Cortex of kidney (tissue), 1 donor: ENCODE results near the gene EHMT1.

Source experiments
- DNase-seq: peaks from one replicate; lab custom pipeline; 2025; lab: John Stamatoyannopoulos, UW

Gene EHMT1

DNA sequence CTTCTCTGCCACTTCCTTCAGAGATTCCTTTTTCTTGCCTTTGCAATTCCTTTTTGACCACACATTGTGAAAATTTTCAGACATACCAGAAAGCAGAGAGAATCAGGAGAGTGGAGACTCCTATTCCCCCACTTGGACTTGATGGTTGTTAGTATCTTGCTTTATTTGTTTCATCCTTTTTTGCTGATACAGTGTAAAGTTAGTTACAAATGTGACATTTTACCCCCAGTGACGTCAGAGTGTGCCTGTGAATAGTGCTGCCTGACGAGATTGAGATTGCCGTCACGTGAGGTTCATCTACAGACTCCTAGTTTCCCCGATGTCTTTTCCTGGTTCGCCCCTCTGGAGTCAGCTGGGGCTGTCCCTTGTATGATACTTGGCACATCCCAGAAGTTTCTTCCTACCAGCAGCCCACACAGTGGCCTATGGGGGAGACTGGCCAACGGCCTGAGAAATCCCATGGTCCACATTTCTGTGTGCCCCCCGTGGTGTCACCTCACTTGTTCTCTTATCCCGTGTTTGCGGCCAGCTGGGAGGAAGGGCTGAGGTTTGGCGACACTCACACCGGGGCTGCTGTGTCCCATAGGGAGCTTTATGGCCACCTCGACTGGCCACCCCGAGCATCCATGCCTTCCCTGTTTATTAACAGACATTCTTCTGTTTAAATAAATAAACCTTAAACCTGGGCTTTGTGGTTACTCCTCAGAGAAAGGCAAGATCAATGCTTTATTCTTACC lies 210.6 kb downstream of the EHMT1 start:
- DNase-seq = no peak

DNA sequence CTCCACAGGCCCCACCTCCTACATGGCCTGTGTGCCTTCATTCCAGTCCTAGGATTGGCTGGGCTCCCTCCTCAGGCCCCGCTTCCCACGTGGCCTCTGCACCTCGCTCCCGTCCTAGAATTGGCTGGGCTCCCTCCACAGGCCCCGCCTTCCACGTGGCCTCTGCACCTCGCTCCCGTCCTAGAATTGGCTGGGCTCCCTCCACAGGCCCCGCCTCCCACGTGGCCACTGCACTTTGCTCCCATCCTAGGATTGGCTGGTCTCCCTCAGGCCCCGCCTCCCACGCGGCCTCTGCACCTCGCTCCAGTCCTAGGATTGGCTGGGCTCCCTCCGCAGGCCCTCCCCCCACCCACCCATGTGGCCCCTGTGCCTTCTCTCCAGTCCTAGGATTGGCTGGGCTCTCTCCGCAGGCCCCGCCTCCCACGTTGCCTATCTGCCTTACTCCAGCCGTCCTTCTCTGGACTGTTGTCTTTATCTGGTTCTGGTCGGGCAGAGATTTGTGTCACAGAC lies 213.4 kb downstream of the EHMT1 start:
- DNase-seq = no peak

DNA sequence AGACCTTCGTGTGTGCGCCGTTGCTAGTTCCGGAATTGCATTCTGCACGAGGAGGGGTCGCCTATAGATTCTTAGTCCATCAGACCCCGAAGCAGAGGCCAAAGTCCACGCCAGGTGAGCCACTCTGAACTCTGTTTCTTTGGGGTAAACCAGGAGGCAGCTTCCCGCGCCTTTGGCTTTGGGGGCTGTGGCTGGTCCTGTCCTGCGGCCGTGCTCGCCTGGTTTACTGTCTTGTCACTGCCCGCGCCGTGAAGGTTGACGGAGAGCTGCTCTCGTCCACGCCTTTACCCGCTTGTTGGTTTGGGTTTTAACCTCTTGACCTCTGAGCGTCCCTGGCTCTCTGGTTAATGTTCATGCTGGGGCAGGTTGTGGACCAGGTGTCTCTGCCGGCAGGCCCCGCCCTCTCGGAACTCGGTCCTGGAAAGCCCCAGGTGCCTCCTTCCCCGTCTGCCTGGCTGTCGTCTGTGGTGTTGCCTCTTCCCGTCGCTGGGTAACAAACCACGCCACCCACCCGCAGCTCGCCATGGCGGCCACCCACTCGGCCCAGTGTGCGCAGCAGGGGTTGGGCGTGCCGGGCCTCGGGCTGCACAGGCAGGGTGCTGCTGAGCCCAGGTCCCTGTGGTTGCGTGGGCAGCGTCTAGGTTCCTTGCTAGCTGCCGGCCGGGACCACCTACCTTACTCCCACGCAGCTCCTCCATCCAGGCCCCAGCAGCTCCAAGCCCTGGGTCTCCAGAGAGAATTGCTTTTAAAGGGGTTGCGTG lies 214.2 kb downstream of the EHMT1 start:
- DNase-seq = no peak

- DNase-seq = no peak
These were observed 215.2 kb downstream of the EHMT1 start for GRCh38 chr9:137833721-137834613.

DNA sequence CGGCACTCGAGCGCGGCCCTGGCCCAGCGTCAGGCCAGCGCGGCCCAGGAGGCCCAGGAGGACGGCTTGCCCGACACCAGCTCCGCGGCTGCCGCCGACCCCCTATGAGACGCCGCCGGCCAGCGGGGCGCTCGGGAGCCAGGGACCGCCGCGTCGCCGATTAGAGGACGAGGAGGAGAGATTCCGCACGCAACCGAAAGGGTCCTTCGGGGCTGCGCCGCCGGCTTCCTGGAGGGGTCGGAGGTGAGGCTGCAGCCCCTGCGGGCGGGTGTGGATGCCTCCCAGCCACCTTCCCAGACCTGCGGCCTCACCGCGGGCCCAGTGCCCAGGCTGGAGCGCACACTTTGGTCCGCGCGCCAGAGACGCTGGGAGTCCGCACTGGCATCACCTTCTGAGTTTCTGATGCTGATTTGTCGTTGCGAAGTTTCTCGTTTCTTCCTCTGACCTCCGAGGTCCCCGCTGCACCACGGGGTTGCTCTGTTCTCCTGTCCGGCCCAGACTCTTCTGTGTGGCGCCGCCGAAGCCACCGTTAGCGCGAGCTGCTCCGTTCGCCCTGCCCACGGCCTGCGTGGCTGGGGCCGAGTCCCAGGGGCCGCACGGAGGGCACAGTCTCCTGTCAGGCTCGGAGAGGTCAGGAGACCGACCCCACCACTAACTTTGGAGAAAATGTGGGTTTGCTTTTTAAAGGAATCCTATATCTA lies 216.2 kb downstream of the EHMT1 start:
- DNase-seq = no peak

GRCh38 chr9:137836151-137836830 lies 217.5 kb downstream of the EHMT1 start:
- no peak for DNase-seq

- DNase-seq = no peak
These were observed 218.0 kb downstream of the EHMT1 start for GRCh38 chr9:137836831-137837241.

DNA sequence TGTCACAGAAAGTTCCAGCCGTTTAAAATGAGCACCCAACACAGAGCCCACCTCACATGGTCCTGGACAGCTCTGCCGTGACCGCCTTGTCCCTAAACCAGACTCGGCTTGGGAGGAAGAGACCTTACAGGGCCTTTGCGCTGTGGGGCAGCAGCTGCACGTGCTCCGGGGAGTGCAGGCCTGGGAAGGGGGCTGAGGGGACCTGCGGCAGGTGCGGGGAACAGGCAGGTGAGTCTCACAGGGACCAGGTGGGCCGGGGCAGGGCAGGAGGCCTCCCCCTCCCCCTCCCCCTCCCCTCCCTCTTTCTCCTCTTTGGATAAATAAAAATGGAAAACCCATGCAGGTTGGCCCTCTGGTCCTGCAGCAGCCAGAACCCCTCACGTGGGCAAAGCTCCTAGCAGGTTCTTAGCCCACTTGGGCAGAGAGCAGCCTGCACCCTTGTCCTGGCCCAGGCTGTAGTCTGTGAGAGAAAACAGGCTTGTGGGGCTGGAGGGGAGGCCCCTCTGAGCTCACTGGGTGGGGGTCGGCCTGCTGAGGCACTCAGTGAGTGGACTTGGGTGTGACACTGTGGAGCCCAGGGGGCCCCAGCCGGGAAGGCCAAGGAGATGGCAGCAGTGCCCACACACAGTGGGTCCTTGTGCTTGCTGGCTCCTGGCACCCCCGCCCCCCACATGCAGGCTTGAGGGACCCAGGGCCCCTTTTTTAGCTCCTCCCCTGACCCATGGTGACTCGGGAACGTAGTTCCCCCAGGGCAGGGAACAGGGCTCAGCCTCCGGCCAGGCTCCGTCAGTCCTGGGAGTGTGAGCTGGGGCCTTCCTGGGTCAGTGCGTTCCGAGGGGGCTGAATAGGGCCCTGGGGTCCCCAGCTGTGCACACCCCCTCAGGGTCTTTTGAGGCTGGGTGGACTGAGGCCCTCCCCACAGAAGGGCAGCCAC lies 218.8 kb downstream of the EHMT1 start:
- no peak for DNase-seq

GRCh38 chr9:137838576-137838975 lies 219.8 kb downstream of the EHMT1 start:
- DNase-seq = no peak

DNA sequence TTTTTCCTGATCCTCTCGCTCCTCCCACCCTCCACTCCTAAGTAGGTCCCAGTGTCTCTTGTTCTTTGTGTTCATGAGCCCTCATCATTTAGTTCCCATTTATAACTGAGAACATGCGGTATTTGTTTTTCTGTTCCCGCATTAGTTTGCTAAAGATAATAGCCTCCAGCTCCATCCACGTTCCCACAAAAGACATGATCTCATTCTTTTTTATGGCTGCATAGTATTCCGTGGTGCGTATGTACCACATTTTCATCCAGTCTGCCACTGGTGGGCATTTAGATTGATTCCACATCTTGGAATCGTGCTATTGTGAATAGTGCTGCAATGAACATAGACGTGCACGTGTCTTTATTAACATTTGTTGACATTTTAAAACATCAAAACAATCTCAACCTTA lies 224.6 kb downstream of the EHMT1 start:
- no peak for DNase-seq

- DNase-seq = no peak
These were observed 232.9 kb downstream of the EHMT1 start for GRCh38 chr9:137851516-137852267.

- DNase-seq = no peak
These were observed 234.7 kb downstream of the EHMT1 start for GRCh38 chr9:137853392-137853995.

DNA sequence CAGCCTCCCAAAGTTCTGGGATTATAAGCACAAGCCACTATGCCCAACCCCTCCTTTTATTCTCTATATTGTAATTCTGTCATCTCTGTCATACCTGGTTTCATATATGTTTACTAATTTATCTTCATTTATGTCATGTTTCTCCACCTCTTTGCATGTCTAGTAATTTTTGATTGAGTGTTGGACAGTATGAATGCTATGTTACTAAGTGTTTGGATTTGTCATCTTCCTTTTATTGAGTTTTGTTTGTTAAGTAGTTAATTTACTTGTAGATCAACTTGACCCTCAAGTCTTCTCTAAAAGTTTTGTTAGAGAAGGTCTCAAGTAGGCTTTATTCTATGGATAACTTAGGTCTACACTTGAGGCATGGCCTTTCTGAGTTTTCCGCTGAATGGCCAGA lies 241.6 kb downstream of the EHMT1 start:
- no peak for DNase-seq

DNA sequence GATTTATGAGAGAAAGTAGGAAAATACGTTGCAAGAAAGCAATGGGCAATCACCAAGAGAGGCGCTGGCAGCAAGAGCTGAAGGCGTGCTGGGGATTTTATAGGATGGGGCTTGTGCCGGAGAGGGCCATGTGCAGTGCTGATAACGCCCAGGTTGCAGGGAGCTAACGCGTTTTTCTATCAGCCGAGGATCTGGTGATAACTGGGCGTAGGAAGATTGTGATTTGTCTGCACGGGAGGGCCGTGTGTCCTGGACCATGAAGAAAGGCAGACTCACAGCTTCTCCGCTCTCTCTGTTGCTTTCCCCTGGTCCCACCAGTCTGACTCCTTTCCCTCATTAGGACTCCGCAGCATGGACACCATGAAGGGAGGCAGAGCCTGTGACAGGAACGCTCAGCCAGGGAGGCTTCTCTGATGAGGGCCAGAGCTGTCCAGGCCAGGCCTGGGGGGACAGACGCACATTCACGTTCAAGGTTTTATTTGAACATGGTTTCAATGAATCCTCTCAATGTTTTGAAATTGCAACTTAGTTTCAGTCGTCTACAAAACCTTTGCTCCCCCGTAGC lies 246.9 kb downstream of the EHMT1 start:
- DNase-seq = no peak

DNA sequence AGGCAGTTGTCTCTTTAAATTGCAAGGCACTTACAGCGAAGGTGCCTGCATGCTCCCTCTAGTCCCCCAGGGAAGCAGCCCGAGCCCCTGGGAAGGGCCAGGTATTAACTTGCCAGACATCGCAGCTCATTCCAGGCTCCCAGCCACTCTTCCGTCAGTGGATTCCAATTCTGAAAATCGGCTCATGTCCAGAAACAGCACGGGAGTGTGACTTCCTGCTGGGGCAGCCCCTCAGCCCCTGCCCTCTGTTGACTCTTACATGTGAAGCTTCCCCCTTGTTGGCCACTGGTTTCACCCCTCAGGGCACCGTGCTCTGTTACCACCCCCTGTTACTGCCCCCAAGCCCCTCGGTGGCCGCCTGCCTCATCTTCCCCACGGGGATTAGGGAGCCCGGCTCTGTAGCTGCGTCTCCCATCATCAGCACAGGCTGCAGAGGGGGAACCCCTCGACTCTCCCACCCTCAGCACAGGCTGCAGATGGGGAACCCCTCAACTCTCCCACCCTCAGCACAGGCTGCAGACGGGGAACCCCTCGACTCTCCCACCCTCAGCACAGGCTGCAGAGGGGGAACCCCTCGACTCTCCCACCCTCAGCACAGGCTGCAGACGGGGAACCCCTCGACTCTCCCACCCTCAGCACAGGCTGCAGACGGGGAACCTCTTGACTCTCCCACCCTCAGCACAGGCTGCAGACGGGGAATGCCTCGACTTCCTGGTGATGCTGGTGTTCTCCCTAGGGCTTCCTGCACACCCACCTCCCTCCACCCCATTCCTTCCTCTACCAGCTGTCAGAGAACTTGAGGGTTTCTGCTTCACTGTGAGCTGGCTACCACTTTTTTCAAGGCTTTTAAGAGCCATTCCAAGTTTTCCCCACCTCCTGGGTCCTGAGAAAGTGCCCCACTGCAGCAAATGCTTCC lies 247.7 kb downstream of the EHMT1 start:
- no peak for DNase-seq

DNA sequence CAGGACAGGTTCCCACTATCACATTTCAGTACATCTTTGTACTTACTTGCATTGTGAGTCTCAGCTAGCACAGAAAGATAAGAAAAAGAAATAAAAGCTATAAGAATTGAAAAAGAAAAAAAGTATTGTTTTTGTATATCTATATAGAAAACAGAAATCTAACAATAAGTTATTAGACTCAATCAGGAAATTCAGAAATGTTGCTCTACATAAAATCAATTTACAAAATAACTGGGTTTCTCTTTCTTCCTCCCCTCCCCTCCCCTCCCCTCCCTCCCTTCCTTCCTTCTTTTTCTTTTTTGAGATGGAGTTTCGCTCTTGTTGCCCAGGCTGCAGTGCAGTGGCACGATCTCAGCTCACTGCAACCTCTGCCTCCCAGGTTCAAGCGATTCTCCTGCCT lies 251.6 kb downstream of the EHMT1 start:
- DNase-seq = no peak

DNA sequence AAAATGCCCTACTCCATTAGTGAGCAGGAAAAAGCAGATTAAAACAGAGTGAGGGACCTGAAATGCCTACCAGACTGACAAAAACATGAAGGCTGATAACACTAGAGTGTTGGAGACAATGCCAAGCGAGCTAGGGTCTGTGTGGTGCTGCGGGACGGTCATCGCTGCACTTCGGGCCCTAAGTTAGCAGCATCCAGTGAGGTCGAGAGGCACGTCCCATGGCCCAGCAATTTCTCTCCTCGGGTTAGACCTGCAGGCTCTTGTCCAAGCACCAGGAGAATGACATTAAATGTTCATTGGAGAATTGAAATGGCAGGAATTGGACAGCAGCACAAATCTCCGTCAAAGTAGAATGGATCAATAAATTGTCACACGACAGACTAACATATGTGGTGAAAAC lies 253.5 kb downstream of the EHMT1 start:
- DNase-seq = no peak
